ENCODE data around the gene ARHGAP20. TPM values are rescaled to one million over a fixed set of nuclear protein-coding genes. Genes with fewer than 3 reads are reported as not detected.

ARHGAP20 gene
- total RNA-seq, 1 donor from 2014 or later, result 0.62 TPM

DNA sequence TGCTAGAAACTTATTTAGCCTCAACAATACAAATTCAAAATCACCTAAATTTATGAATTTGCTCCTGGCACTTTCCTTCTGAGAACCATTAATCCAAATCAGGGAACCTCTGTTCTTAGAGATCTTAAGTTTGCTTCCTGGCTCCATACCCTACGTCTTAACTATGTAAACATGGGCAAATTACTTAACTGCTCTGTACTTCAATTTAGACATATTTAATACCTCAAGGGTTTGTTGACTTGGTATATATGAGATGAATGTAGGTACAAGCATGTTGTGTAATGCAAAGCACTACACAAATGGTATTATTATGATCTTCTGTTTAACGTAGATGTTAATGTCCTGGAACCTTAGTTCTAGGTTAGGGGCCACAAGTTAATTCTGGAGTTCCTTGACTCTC lies 22.6 kb upstream of the ARHGAP20 start:
- no peak for DNase-seq (ENCODE audit: low spot score)
- peaks cover 3% of the 10 kb centered on the region for H3K4me1 Mint-ChIP-seq (ENCODE audit: low read depth)
- no peak for TF ChIP-seq CTCF (IDR thresholded peaks at IDR 0.05)
- no peaks in the 10 kb centered on the region for H3K36me3 Mint-ChIP-seq (ENCODE audit: low read depth)
- H3K4me3 Mint-ChIP-seq (ENCODE audit: unreplicated experiment), result no peak overlapping the region
- no peak overlapping the region for H3K27ac Mint-ChIP-seq (ENCODE audit: unreplicated experiment)
- peaks cover 9% of the 10 kb centered on the region for H3K27me3 Mint-ChIP-seq (ENCODE audit: low read depth)
- no peaks in the 10 kb centered on the region for H3K9me3 Mint-ChIP-seq (ENCODE audit: low read depth)

- Mint-ChIP-seq H3K36me3 (ENCODE audit: low read depth) (no peaks in the 10 kb centered on the region), H3K4me3 (ENCODE audit: unreplicated experiment) (no peak overlapping the region), H3K9me3 (ENCODE audit: low read depth) (peaks cover 8% of the 10 kb centered on the region), H3K27ac (ENCODE audit: unreplicated experiment) (no peak overlapping the region), H3K27me3 (ENCODE audit: low read depth) (peaks cover 11% of the 10 kb centered on the region), H3K4me1 (ENCODE audit: low read depth) (no peaks in the 10 kb centered on the region)
- no peak for DNase-seq (ENCODE audit: low spot score)
- TF ChIP-seq CTCF (IDR thresholded peaks at IDR 0.05), result no peak
These were observed 18.5 kb upstream of the ARHGAP20 start for GRCh38 chr11:110730773-110731172.

DNA sequence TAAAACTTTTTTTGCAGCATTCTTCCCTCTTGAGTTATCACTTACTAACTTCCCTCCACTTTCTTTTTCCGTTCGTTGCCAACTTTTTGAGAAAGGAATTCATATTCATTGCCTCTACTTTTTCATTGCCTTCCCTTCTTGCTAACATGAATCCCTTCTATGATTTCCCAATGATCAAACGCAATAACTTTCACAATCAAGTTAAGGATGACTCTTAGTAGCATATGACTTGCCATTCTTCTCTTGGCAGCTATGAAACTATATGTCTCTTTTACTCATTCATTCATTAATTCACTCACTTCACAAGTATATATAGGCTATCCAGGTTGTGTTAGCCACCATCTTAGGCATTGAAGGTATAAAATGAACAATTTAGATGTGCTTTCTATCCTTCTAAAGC lies 16.6 kb upstream of the ARHGAP20 start:
- H3K4me1 Mint-ChIP-seq (ENCODE audit: low read depth), result no peaks in the 10 kb centered on the region
- H3K9me3 Mint-ChIP-seq (ENCODE audit: low read depth), result peaks cover 8% of the 10 kb centered on the region
- TF ChIP-seq CTCF (IDR thresholded peaks at IDR 0.05), result no peak
- no peaks in the 10 kb centered on the region for H3K36me3 Mint-ChIP-seq (ENCODE audit: low read depth)
- no peak overlapping the region for H3K27ac Mint-ChIP-seq (ENCODE audit: unreplicated experiment)
- DNase-seq (ENCODE audit: low spot score), result no peak
- H3K4me3 Mint-ChIP-seq (ENCODE audit: unreplicated experiment), result no peak overlapping the region
- H3K27me3 Mint-ChIP-seq (ENCODE audit: low read depth), result peaks cover 13% of the 10 kb centered on the region

GRCh38 chr11:110728476-110728875 lies 16.2 kb upstream of the ARHGAP20 start:
- Mint-ChIP-seq H3K4me1 (ENCODE audit: low read depth) (no peaks in the 10 kb centered on the region), H3K27ac (ENCODE audit: unreplicated experiment) (no peak overlapping the region), H3K36me3 (ENCODE audit: low read depth) (no peaks in the 10 kb centered on the region), H3K27me3 (ENCODE audit: low read depth) (peaks cover 16% of the 10 kb centered on the region), H3K9me3 (ENCODE audit: low read depth) (peaks cover 8% of the 10 kb centered on the region), H3K4me3 (ENCODE audit: unreplicated experiment) (no peak overlapping the region)
- TF ChIP-seq CTCF (IDR thresholded peaks at IDR 0.05), result no peak
- DNase-seq (ENCODE audit: low spot score), result no peak

DNA sequence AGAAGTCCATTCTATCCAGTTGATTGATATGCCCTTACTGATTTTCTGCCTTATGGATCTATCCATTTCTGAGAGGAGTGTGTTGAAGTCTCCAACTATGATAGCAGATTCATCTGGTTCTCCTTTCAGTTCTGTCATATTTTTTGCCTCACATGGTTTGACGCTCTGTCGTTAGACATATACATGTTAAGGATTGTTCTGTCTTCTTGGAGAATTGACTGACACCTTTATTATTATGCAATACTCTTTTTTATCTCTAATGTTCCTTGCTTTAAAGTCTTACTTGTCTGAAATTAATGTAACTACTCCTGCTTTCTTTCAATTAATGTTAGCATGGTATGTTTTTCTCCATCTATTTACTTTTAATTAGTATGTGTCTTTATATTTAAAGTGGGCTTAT lies 12.1 kb upstream of the ARHGAP20 start:
- Mint-ChIP-seq H3K9me3 (ENCODE audit: low read depth) (peaks cover 8% of the 10 kb centered on the region), H3K36me3 (ENCODE audit: low read depth) (no peaks in the 10 kb centered on the region), H3K4me1 (ENCODE audit: low read depth) (peaks cover 4% of the 10 kb centered on the region), H3K4me3 (ENCODE audit: unreplicated experiment) (no peak overlapping the region), H3K27ac (ENCODE audit: unreplicated experiment) (no peak overlapping the region), H3K27me3 (ENCODE audit: low read depth) (peaks cover 25% of the 10 kb centered on the region)
- TF ChIP-seq CTCF (IDR thresholded peaks at IDR 0.05), result no peak
- DNase-seq (ENCODE audit: low spot score), result no peak

Measured in chondrocyte (in vitro differentiated cells).